A673 (cell line): Measurements from ENCODE around the gene SMC6. TPM values are rescaled to one million over a fixed set of nuclear protein-coding genes. Genes with fewer than 3 reads are reported as not detected.

Source experiments
- BruUV-seq: library from RNA; stranded (reverse); fragments of 400-500 nt; replicated peaks from 2 replicates; lab custom pipeline; 2021; lab: Mats Ljungman, UMichigan
- CTCF ChIA-PET: fragments of 300-600 bp; sonication (Branson Sonifier 250); formaldehyde crosslinking; loops from one replicate; lab custom pipeline; 2022; ENCODE audit warnings: antibody characterized with exemption; lab: Charles Lee
- POLR2A ChIA-PET: fragments of 300-600 bp; sonication (Branson Sonifier 250); formaldehyde crosslinking; loops from one replicate; lab custom pipeline; 2022; ENCODE audit warnings: antibody characterized with exemption; ENCODE audit not compliant: low non-redundant PET; lab: Charles Lee
- DNase-seq: peaks from one replicate; pipeline ENCODE4 v3.0.0-alpha.2; 2015; ENCODE audit warnings: low spot score
- H3K27ac ChIP-seq: fragments of 200-600 bp; sonication (generic); 2 replicates; pipeline ENCODE4 v1.5.1; 2016; ENCODE audit warnings: mixed run types, low read depth, mild to moderate bottlenecking, mixed read lengths, antibody characterized with exemption, low read length; ENCODE audit not compliant: poor library complexity, severe bottlenecking
- H3K27me3 ChIP-seq: fragments of 200-600 bp; sonication (generic); replicated peaks from 2 replicates; pipeline ENCODE4 v1.6.1; 2017; ENCODE audit warnings: mixed run types, low read depth, mild to moderate bottlenecking, mixed read lengths, antibody characterized with exemption, low read length; ENCODE audit not compliant: insufficient read depth, poor library complexity
- H3K36me3 ChIP-seq: fragments of 200-600 bp; sonication (generic); 2 replicates; pipeline ENCODE4 v1.6.1; 2016; ENCODE audit warnings: mixed run types, mild to moderate bottlenecking, mixed read lengths, antibody characterized with exemption, low read length; ENCODE audit not compliant: insufficient read depth, poor library complexity, severe bottlenecking
- H3K4me1 ChIP-seq: fragments of 200-600 bp; sonication (generic); 2 replicates; pipeline ENCODE4 v1.6.1; 2017; ENCODE audit warnings: mixed run types, mild to moderate bottlenecking, mixed read lengths, antibody characterized with exemption, low read length; ENCODE audit not compliant: insufficient read depth, poor library complexity, severe bottlenecking
- H3K4me3 ChIP-seq: fragments of 200-600 bp; sonication (generic); 2 replicates; pipeline ENCODE4 v1.5.1; 2016; ENCODE audit warnings: low read depth, mixed run types, mild to moderate bottlenecking, mixed read lengths, low read length; ENCODE audit not compliant: poor library complexity, severe bottlenecking
- H3K9me3 ChIP-seq: fragments of 200-600 bp; sonication (generic); 2 replicates; pipeline ENCODE4 v1.6.1; 2016; ENCODE audit warnings: mixed run types, low read depth, mild to moderate bottlenecking, mixed read lengths, antibody characterized with exemption, low read length; ENCODE audit not compliant: poor library complexity, severe bottlenecking
- CTCF ChIP-seq: fragments of 300-800, 200-600 bp; sonication (generic); conservative IDR thresholded peaks from 2 replicates; pipeline ENCODE4 v1.5.1; 2017; ENCODE audit warnings: low read depth, mild to moderate bottlenecking, antibody characterized with exemption, low read length, moderate library complexity, mixed read lengths
- EZH2 ChIP-seq: fragments of 200-600 bp; sonication (generic); IDR thresholded peaks from 2 replicates; pipeline ENCODE4 v1.6.1; 2017; ENCODE audit warnings: borderline replicate concordance, low read depth, mild to moderate bottlenecking, mixed read lengths, antibody characterized with exemption, low read length; ENCODE audit not compliant: poor library complexity, severe bottlenecking
- intact Hi-C: fragments of 100-400 bp; cut with micrococcal nuclease; formaldehyde crosslinking; loops from one replicate; pipeline ENCODE4 v1.10.0; 2022; ENCODE audit not compliant: unreplicated experiment
- total RNA-seq: library from RNA; stranded (reverse); gene quantifications from 2 replicates; pipeline ENCODE4 v1.2.3, GENCODE V29; 2021

Gene SMC6
- total RNA-seq, 1 experiment from 2014 or later = 49.5 TPM

- intact Hi-C loops = no loop called here
- no TSS peak for BruUV-seq
- H3K9me3 ChIP-seq = no peaks in the 10 kb centered on the region
- H3K27ac ChIP-seq = no peak overlapping the region
- no peaks in the 10 kb centered on the region for H3K27me3 ChIP-seq
- CTCF ChIA-PET = no interaction called here
- no peaks in the 10 kb centered on the region for H3K36me3 ChIP-seq
- no peak overlapping the region for H3K4me3 ChIP-seq
- no peak for DNase-seq
- POLR2A ChIA-PET = no interaction called here
- no peak for TF ChIP-seq CTCF
- TF ChIP-seq EZH2 = no peak
- H3K4me1 ChIP-seq = no peaks in the 10 kb centered on the region
Observed at GRCh38 chr2:17791817-17792130, 38.2 kb upstream of the SMC6 start.

- no peaks in the 10 kb centered on the region for H3K36me3 ChIP-seq
- TF ChIP-seq EZH2 = no peak
- TF ChIP-seq CTCF = no peak
- H3K4me1 ChIP-seq = no peaks in the 10 kb centered on the region
- CTCF ChIA-PET = interaction anchor here (0.6 kb wide), 1 partner anchor 37 kb away, joined by 4 read pairs; the partner anchor contains the start of genes GEN1 and SMC6
- no TSS peak for BruUV-seq
- no peak for DNase-seq
- H3K4me3 ChIP-seq = no peak overlapping the region
- H3K9me3 ChIP-seq = no peaks in the 10 kb centered on the region
- H3K27ac ChIP-seq = no peak overlapping the region
- POLR2A ChIA-PET = no interaction called here
- no peaks in the 10 kb centered on the region for H3K27me3 ChIP-seq
- intact Hi-C loops = no loop called here
Observed at GRCh38 chr2:17791121-17791816, 37.7 kb upstream of the SMC6 start.

GRCh38 chr2:17790536-17790935 lies 36.9 kb upstream of the SMC6 start:
- no TSS peak for BruUV-seq
- ChIA-PET CTCF (no interaction called here), POLR2A (no interaction called here)
- Histone ChIP-seq H3K36me3 (no peaks in the 10 kb centered on the region), H3K27ac (no peak overlapping the region), H3K9me3 (no peaks in the 10 kb centered on the region), H3K4me3 (no peak overlapping the region), H3K4me1 (no peaks in the 10 kb centered on the region), H3K27me3 (no peaks in the 10 kb centered on the region)
- intact Hi-C loops = no loop called here
- DNase-seq = no peak
- TF ChIP-seq CTCF = no peak
- TF ChIP-seq EZH2 = no peak
